ENCODE data around the gene FBXW9.
A peak's percentile ranks its signal among the peaks of the same experiment; 100 is the strongest.
"Not testable (repeated sequence)": the region's sequence is repeated elsewhere in the genome, so short reads cannot be mapped to it uniquely, and the experiment has no call there.

Gene FBXW9

GRCh38 chr19:12649941-12650340 is 46.5 kb downstream of the FBXW9 start:
- Histone ChIP-seq H3K27ac (ENCODE audit: poor library complexity, severe bottlenecking) (no peak overlapping the region), H3K9me3 (ENCODE audit: severe bottlenecking) (no peaks in the 10 kb centered on the region), H3K36me3 (ENCODE audit: low read depth) (no peaks in the 10 kb centered on the region), H3K4me3 (ENCODE audit: severe bottlenecking) (no peak overlapping the region), H3K27me3 (ENCODE audit: insufficient read depth, poor library complexity, severe bottlenecking) (no peaks in the 10 kb centered on the region), H3K4me1 (ENCODE audit: insufficient read depth, poor library complexity, severe bottlenecking) (no peaks in the 10 kb centered on the region)
- ATAC-seq (ENCODE audit: low read depth): no peak
- DNase-seq (ENCODE audit: low spot score): no peak
- no peak for TF ChIP-seq CTCF (IDR thresholded peaks at IDR 0.05; ENCODE audit: poor library complexity, severe bottlenecking)

GRCh38 chr19:12648088-12648487 is 48.3 kb downstream of the FBXW9 start:
- DNase-seq (ENCODE audit: low spot score): no peak
- peak overlapping the region; percentile 35 for H3K4me3 ChIP-seq (ENCODE audit: severe bottlenecking)
- H3K27me3 ChIP-seq (ENCODE audit: insufficient read depth, poor library complexity, severe bottlenecking): no peaks in the 10 kb centered on the region
- H3K27ac ChIP-seq (ENCODE audit: poor library complexity, severe bottlenecking): no peak overlapping the region
- ATAC-seq (ENCODE audit: low read depth): peak; percentile 52
- H3K4me1 ChIP-seq (ENCODE audit: insufficient read depth, poor library complexity, severe bottlenecking): no peaks in the 10 kb centered on the region
- H3K9me3 ChIP-seq (ENCODE audit: severe bottlenecking): no peaks in the 10 kb centered on the region
- peak; percentile 71 for TF ChIP-seq CTCF (IDR thresholded peaks at IDR 0.05; ENCODE audit: poor library complexity, severe bottlenecking)
- H3K36me3 ChIP-seq (ENCODE audit: low read depth): no peaks in the 10 kb centered on the region

GRCh38 chr19:12647490-12648071 is 48.9 kb downstream of the FBXW9 start:
- no peak for TF ChIP-seq CTCF (IDR thresholded peaks at IDR 0.05; ENCODE audit: poor library complexity, severe bottlenecking)
- Histone ChIP-seq H3K4me1 (ENCODE audit: insufficient read depth, poor library complexity, severe bottlenecking) (no peaks in the 10 kb centered on the region), H3K27me3 (ENCODE audit: insufficient read depth, poor library complexity, severe bottlenecking) (no peaks in the 10 kb centered on the region), H3K27ac (ENCODE audit: poor library complexity, severe bottlenecking) (no peak overlapping the region), H3K4me3 (ENCODE audit: severe bottlenecking) (peak overlapping the region; percentile 35), H3K9me3 (ENCODE audit: severe bottlenecking) (no peaks in the 10 kb centered on the region), H3K36me3 (ENCODE audit: low read depth) (no peaks in the 10 kb centered on the region)
- ATAC-seq (ENCODE audit: low read depth) (peak; percentile 79), DNase-seq (ENCODE audit: low spot score) (no peak)

- Histone ChIP-seq H3K27ac (ENCODE audit: poor library complexity, severe bottlenecking) (no peak overlapping the region), H3K4me1 (ENCODE audit: insufficient read depth, poor library complexity, severe bottlenecking) (no peaks in the 10 kb centered on the region), H3K36me3 (ENCODE audit: low read depth) (no peaks in the 10 kb centered on the region), H3K27me3 (ENCODE audit: insufficient read depth, poor library complexity, severe bottlenecking) (no peaks in the 10 kb centered on the region), H3K9me3 (ENCODE audit: severe bottlenecking) (no peaks in the 10 kb centered on the region), H3K4me3 (ENCODE audit: severe bottlenecking) (no peak overlapping the region)
- no peak for TF ChIP-seq CTCF (IDR thresholded peaks at IDR 0.05; ENCODE audit: poor library complexity, severe bottlenecking)
- DNase-seq (ENCODE audit: low spot score) (no peak), ATAC-seq (ENCODE audit: low read depth) (no peak)
Measured at GRCh38 chr19:12647047-12647446, 49.4 kb downstream of the FBXW9 start.

- Histone ChIP-seq H3K36me3 (ENCODE audit: low read depth) (no peaks in the 10 kb centered on the region), H3K27ac (ENCODE audit: poor library complexity, severe bottlenecking) (no peak overlapping the region), H3K27me3 (ENCODE audit: insufficient read depth, poor library complexity, severe bottlenecking) (no peaks in the 10 kb centered on the region), H3K9me3 (ENCODE audit: severe bottlenecking) (no peaks in the 10 kb centered on the region), H3K4me3 (ENCODE audit: severe bottlenecking) (no peak overlapping the region), H3K4me1 (ENCODE audit: insufficient read depth, poor library complexity, severe bottlenecking) (no peaks in the 10 kb centered on the region)
- ATAC-seq (ENCODE audit: low read depth) (no peak), DNase-seq (ENCODE audit: low spot score) (no peak)
- no peak for TF ChIP-seq CTCF (IDR thresholded peaks at IDR 0.05; ENCODE audit: poor library complexity, severe bottlenecking)
Measured at GRCh38 chr19:12646551-12646950, 49.9 kb downstream of the FBXW9 start.

- not testable (repeated sequence) for H3K9me3 ChIP-seq (ENCODE audit: severe bottlenecking); H3K4me3 ChIP-seq (ENCODE audit: severe bottlenecking); ATAC-seq (ENCODE audit: low read depth); H3K36me3 ChIP-seq (ENCODE audit: low read depth); H3K27ac ChIP-seq (ENCODE audit: poor library complexity, severe bottlenecking); H3K4me1 ChIP-seq (ENCODE audit: insufficient read depth, poor library complexity, severe bottlenecking); DNase-seq (ENCODE audit: low spot score); H3K27me3 ChIP-seq (ENCODE audit: insufficient read depth, poor library complexity, severe bottlenecking)
Measured at GRCh38 chr19:12643716-12644115, 52.7 kb downstream of the FBXW9 start.
